ENCODE results near the gene SOX6.

DNA sequence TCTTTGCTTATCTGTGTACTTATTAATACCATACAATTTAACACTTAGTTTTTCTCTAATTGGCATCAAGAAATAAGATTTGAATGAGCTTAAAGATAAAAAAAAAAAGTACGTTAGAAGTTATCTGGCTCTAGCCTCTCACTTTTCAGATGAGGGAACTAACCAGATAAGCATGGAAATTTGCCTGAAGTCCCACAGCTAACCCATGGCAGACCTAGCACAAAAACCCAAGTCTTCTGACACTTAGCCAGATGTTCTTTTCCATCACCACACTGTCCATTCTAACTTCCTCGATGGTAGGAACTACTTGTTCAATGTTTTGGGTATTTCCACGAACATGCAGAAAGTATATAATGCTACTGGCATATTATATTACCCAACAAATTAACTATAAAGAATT lies 7.4 kb upstream of the SOX6 start:
- no peak for TF ChIP-seq POLR2A (IDR thresholded peaks at IDR 0.05; ENCODE audit: low read depth)
- TF ChIP-seq CTCF (IDR thresholded peaks at IDR 0.05): no peak

All from esophagus muscularis mucosa (tissue), 3 donors.